ENCODE data around the gene SMYD3.

The SMYD3 gene

GRCh38 chr1:246214708-246215509 lies 292.2 kb downstream of the SMYD3 start:
- H3K27ac ChIP-seq = no peak overlapping the region
- TF ChIP-seq ZFX (IDR thresholded peaks at IDR 0.05) = no peak
- TF ChIP-seq, protein P1, sequence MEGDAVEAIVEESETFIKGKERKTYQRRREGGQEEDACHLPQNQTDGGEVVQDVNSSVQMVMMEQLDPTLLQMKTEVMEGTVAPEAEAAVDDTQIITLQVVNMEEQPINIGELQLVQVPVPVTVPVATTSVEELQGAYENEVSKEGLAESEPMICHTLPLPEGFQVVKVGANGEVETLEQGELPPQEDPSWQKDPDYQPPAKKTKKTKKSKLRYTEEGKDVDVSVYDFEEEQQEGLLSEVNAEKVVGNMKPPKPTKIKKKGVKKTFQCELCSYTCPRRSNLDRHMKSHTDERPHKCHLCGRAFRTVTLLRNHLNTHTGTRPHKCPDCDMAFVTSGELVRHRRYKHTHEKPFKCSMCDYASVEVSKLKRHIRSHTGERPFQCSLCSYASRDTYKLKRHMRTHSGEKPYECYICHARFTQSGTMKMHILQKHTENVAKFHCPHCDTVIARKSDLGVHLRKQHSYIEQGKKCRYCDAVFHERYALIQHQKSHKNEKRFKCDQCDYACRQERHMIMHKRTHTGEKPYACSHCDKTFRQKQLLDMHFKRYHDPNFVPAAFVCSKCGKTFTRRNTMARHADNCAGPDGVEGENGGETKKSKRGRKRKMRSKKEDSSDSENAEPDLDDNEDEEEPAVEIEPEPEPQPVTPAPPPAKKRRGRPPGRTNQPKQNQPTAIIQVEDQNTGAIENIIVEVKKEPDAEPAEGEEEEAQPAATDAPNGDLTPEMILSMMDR (conservative IDR thresholded peaks at IDR 0.05) = no peak

GRCh38 chr1:246213947-246214346 lies 293.1 kb downstream of the SMYD3 start:
- TF ChIP-seq, protein P1 (conservative IDR thresholded peaks at IDR 0.05) = no peak
- TF ChIP-seq ZFX (IDR thresholded peaks at IDR 0.05) = no peak
- H3K27ac ChIP-seq = no peak overlapping the region

- TF ChIP-seq, protein P1 (conservative IDR thresholded peaks at IDR 0.05) = no peak
- TF ChIP-seq ZFX (IDR thresholded peaks at IDR 0.05) = no peak
- no peak overlapping the region for H3K27ac ChIP-seq
Observed at GRCh38 chr1:246213502-246213901, 293.6 kb downstream of the SMYD3 start.

DNA sequence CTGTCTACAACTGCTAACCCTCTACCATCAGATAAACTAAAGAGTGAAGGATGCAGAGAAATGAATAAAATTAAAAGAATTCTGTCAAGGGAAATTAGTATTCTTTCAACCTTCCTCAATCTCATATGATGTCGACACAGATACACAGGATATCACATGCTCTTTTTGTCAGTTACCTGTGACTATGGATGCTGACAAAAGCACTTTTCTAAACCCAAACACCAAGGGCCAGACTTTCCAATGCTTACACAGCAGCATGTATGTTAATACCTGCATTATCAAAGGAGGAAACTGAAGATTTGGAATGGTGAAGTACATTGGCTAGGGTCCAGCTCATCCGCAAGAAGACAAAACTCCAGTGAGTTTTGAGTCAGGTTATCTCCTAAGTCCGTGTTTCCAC lies 294.0 kb downstream of the SMYD3 start:
- TF ChIP-seq, protein P1 (conservative IDR thresholded peaks at IDR 0.05) = no peak
- no peak for TF ChIP-seq ZFX (IDR thresholded peaks at IDR 0.05)
- no peak overlapping the region for H3K27ac ChIP-seq

DNA sequence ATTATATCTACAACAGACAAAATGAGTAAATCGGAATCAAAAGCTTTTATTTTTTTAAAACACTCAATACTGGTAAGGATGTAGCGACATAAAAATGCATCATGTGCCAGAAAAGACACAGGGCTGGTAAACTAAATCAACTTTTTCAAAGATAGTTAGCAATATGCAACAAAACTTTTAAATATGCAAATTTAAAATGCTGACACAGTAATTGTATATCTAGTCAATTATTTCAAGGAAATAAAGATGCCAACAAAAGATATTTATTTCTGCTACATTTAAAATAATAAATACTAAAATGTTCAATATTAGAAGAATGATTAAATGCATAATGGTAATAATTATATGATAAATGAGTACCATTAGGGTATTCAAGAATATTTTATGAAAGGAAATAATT lies 295.1 kb downstream of the SMYD3 start:
- no peak overlapping the region for H3K27ac ChIP-seq
- TF ChIP-seq ZFX (IDR thresholded peaks at IDR 0.05) = no peak
- TF ChIP-seq, protein P1 (conservative IDR thresholded peaks at IDR 0.05) = no peak

GRCh38 chr1:246210756-246211155 lies 296.3 kb downstream of the SMYD3 start:
- TF ChIP-seq, protein P1 (conservative IDR thresholded peaks at IDR 0.05) = no peak
- TF ChIP-seq ZFX (IDR thresholded peaks at IDR 0.05) = no peak
- no peak overlapping the region for H3K27ac ChIP-seq

DNA sequence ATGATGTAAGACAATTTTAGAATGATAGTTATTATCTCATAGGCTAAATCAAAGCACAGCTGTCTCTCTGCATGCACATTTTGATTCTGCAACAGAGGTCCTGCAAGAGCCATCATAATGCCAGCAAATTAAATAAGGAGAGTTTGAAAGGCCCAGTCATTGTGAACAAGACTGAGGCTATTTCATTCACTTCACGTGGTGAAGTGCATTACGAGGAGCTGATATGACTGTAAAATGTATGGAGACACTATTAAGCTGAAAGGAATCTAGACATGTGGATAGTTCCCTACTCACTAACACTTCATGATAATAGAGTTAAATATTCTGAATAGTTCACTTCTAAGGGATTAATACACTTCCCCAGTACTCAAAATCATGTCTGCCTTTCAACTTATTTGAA lies 299.0 kb downstream of the SMYD3 start:
- H3K27ac ChIP-seq = no peak overlapping the region
- TF ChIP-seq, protein P1 (conservative IDR thresholded peaks at IDR 0.05) = no peak
- no peak for TF ChIP-seq ZFX (IDR thresholded peaks at IDR 0.05)

Measured in C4-2B (cell line).